B cell (primary cell): ENCODE results near the gene LAMA4. TPM values are rescaled to one million over a fixed set of nuclear protein-coding genes. Genes with fewer than 3 reads are reported as not detected.

Experiments used
- ATAC-seq: fragments of 200-7000 bp; cut with Tn5 transposase; one replicate; pipeline ENCODE4 v1.10.0; 2021; ENCODE audit warnings: low read depth, mild to moderate bottlenecking, moderate number of reproducible peaks, moderate library complexity
- CTCF ChIA-PET: fragments of 350-600 bp; sonication (Branson Sonifier 250); formaldehyde crosslinking; loops from one replicate; lab custom pipeline; 2021; ENCODE audit warnings: antibody characterized with exemption, inconsistent platforms; lab: Charles Lee
- POLR2A ChIA-PET: fragments of 350-600 bp; sonication (Branson Sonifier 250); formaldehyde crosslinking; loops from one replicate; lab custom pipeline; 2021; ENCODE audit warnings: antibody characterized with exemption; lab: Charles Lee
- DNase-seq: peaks from one replicate; pipeline ENCODE4 v3.0.0; 2013
- H2AFZ ChIP-seq: 2 replicates; pipeline ENCODE4 v1.6.1; 2012; ENCODE audit warnings: mild to moderate bottlenecking, low read depth, low read length; ENCODE audit not compliant: insufficient read depth, poor library complexity, severe bottlenecking
- H3K27ac ChIP-seq, 2 donors: 1 replicate in 1 of 2; 2 replicates in 1 of 2; pipeline ENCODE4 v1.5.1; 2012 to 2013; ENCODE audit warnings: low read length in 2 of 2, mild to moderate bottlenecking in 2 of 2, moderate library complexity in 1 of 2
- H3K27me3 ChIP-seq, 4 experiments: fragments of 200-600 bp in 1 of 4; sonication (generic) in 1 of 4; replicated peaks in 1 of 4; 1 replicate in 2 of 4; 2 replicates in 2 of 4; pipeline versions ENCODE4 v1.6.1 to v1.7.0; 2013 to 2016; ENCODE audit warnings: low read length in 3 of 4, mild to moderate bottlenecking in 2 of 4, mixed read lengths in 1 of 4, moderate library complexity in 1 of 4; ENCODE audit not compliant: insufficient read depth in 4 of 4, control insufficient read depth in 3 of 4; ENCODE audit errors: control extremely low read depth in 1 of 4
- H3K36me3 ChIP-seq, 2 experiments: replicated peaks in 1 of 2; 1 replicate in 1 of 2; 2 replicates in 1 of 2; pipeline versions ENCODE4 v1.6.1 to v1.7.1; 2013; ENCODE audit warnings: low read length in 1 of 2; ENCODE audit not compliant: insufficient read depth in 2 of 2, control insufficient read depth in 1 of 2; ENCODE audit errors: control extremely low read depth in 1 of 2, extremely low read depth in 1 of 2
- H3K4me1 ChIP-seq, 2 donors: fragments of 200-600 bp in 1 of 2; sonication (generic) in 1 of 2; 1 replicate in 1 of 2; 2 replicates in 1 of 2; pipeline versions ENCODE4 v1.5.1 to v1.6.1; 2013 to 2017; ENCODE audit warnings: low read length in 2 of 2; ENCODE audit not compliant: control insufficient read depth in 2 of 2, insufficient read depth in 2 of 2
- H3K4me2 ChIP-seq: replicated peaks from 2 replicates; pipeline ENCODE3; 2012; ENCODE audit warnings: mild to moderate bottlenecking, low read depth, low read length; ENCODE audit not compliant: poor library complexity, severe bottlenecking
- H3K4me3 ChIP-seq, 5 experiments: fragments of 200-600 bp in 1 of 5; sonication (generic) in 1 of 5; 1 replicate in 3 of 5; 2 replicates in 2 of 5; pipeline versions ENCODE4 v1.5.1 to v1.7.0; 2011 to 2016; ENCODE audit warnings: low read length in 4 of 5, mild to moderate bottlenecking in 4 of 5, low read depth in 2 of 5, control low read depth in 1 of 5, moderate library complexity in 1 of 5; ENCODE audit not compliant: insufficient read depth in 1 of 5; ENCODE audit errors: control extremely low read depth in 1 of 5, extremely low read depth in 1 of 5
- H3K79me2 ChIP-seq: fragments of 200-600 bp; sonication (generic); one replicate; pipeline ENCODE4 v1.6.0; 2016; ENCODE audit warnings: low read length; ENCODE audit not compliant: control insufficient read depth, insufficient read depth
- H3K9ac ChIP-seq: fragments of 200-600 bp; sonication (generic); 2 replicates; pipeline ENCODE4 v1.6.1; 2017; ENCODE audit warnings: mild to moderate bottlenecking, low read length, moderate library complexity
- H3K9me3 ChIP-seq, 3 donors: one replicate each; pipeline versions ENCODE4 v1.6.1 to v1.7.1; 2013; ENCODE audit warnings: low read length in 2 of 3; ENCODE audit not compliant: control insufficient read depth in 2 of 3, insufficient read depth in 1 of 3; ENCODE audit errors: control extremely low read depth in 1 of 3
- H4K20me1 ChIP-seq: 2 replicates; pipeline ENCODE4 v1.6.0; 2012; ENCODE audit warnings: mild to moderate bottlenecking, low read length; ENCODE audit not compliant: insufficient read depth, control insufficient read depth, poor library complexity, severe bottlenecking
- H3K27ac Mint-ChIP-seq: one replicate; pipeline ENCODE4 v1.8.0; 2021; ENCODE audit warnings: mixed read lengths
- H3K27me3 Mint-ChIP-seq: one replicate; pipeline ENCODE4 v1.8.0; 2021; ENCODE audit warnings: mixed read lengths
- H3K4me1 Mint-ChIP-seq: one replicate; pipeline ENCODE4 v1.8.0; 2021; ENCODE audit warnings: mixed read lengths
- H3K4me3 Mint-ChIP-seq: one replicate; pipeline ENCODE4 v1.8.0; 2021; ENCODE audit warnings: mixed read lengths
- H3K9me3 Mint-ChIP-seq: one replicate; pipeline ENCODE4 v1.8.0; 2022; ENCODE audit warnings: mixed read lengths; ENCODE audit not compliant: insufficient read depth
- EZH2 ChIP-seq: IDR thresholded peaks from 2 replicates; pipeline ENCODE4 v1.6.1; 2012; ENCODE audit warnings: borderline replicate concordance, low read depth, mild to moderate bottlenecking, moderate library complexity, low read length; ENCODE audit not compliant: insufficient read depth, poor library complexity, severe bottlenecking
- WGBS: methylation state at CpG from one replicate; pipeline ENCODE4 v1.1.5; 2013; ENCODE audit warnings: missing lambda C conversion rate; ENCODE audit not compliant: insufficient coverage; 5-methylcytosine and 5-hydroxymethylcytosine counted together
- intact Hi-C: fragments of 100-400 bp; cut with micrococcal nuclease; formaldehyde crosslinking; loops from one replicate; pipeline ENCODE4 v1.10.0; 2022
- polyA plus RNA-seq: library from polyadenylated mRNA; depleted of rRNA; stranded (reverse); fragments of >200 nt; gene quantifications from 2 replicates; pipeline ENCODE4 v1.2.3, GENCODE V29; 2012
- total RNA-seq, 2 donors: library from RNA; stranded (reverse); fragments of 120-200 nt in 1 of 2; gene quantifications; 1 replicate in 1 of 2; 2 replicates in 1 of 2; pipeline versions ENCODE4 v1.2.3 to v1.2.4, GENCODE V29; 2013 to 2022
- TF ChIP-seq, protein P1 (sequence below): fragments of 200-600 bp; IDR thresholded peaks from one replicate; pipeline ENCODE4 v1.8.0; 2022; ENCODE audit warnings: antibody characterized with exemption, mild to moderate bottlenecking

The LAMA4 gene
- total and polyA plus RNA-seq, 2 donors (not counting 1 experiment from before 2014, with no cell fraction given) = not detected

DNA sequence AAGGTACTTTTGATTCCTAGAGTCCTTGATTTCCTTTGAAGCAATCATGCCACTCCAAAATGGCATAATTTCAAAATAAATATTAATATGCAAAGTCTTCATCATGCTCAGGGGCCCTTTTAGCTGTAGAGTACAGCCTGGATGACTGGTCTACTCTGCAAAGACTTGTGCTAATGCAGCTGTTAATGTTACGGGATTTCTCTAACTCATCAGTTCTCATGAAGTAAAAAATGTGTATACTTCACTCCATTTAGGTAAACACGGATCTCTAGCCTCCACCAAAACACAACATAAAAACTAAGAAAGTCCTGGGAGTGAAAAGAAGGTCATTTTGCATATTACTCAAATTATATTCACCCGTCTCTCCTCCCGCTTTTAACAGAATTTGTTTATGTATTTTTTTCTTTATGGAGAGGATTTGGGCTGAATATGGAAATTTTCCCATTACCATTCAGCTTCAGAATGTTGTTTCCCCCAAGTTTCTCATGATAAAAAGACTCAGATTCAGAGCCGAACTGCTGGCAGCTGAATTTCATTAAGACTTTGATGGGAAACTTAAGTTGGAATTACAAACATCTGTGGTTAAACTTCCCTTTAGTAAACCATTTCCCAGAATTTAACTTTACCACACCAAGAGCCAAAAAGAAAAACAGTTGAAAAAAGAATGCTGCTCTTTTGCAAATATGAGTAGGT, 8.7 kb downstream of the LAMA4 start:
- CTCF ChIA-PET = no interaction called here
- H3K9ac ChIP-seq = no peak overlapping the region
- TF ChIP-seq EZH2 = no peak
- TF ChIP-seq, protein P1, sequence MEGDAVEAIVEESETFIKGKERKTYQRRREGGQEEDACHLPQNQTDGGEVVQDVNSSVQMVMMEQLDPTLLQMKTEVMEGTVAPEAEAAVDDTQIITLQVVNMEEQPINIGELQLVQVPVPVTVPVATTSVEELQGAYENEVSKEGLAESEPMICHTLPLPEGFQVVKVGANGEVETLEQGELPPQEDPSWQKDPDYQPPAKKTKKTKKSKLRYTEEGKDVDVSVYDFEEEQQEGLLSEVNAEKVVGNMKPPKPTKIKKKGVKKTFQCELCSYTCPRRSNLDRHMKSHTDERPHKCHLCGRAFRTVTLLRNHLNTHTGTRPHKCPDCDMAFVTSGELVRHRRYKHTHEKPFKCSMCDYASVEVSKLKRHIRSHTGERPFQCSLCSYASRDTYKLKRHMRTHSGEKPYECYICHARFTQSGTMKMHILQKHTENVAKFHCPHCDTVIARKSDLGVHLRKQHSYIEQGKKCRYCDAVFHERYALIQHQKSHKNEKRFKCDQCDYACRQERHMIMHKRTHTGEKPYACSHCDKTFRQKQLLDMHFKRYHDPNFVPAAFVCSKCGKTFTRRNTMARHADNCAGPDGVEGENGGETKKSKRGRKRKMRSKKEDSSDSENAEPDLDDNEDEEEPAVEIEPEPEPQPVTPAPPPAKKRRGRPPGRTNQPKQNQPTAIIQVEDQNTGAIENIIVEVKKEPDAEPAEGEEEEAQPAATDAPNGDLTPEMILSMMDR = no peak
- no peak overlapping the region for H3K4me2 ChIP-seq
- no peaks in the 10 kb centered on the region for H3K9me3 ChIP-seq
- H3K27ac Mint-ChIP-seq = no peak overlapping the region
- H2AFZ ChIP-seq = no peak overlapping the region
- DNase-seq (no peak), ATAC-seq (no peak)
- no peaks in the 10 kb centered on the region for H3K4me1 ChIP-seq
- H4K20me1 ChIP-seq = no peaks in the 10 kb centered on the region
- no peak overlapping the region for H3K4me3 ChIP-seq
- no peaks in the 10 kb centered on the region for H3K36me3 ChIP-seq
- intact Hi-C loops = no loop called here
- peaks cover 28% of the 10 kb centered on the region for H3K27me3 Mint-ChIP-seq
- POLR2A ChIA-PET = no interaction called here
- H3K27me3 ChIP-seq = peaks cover 0 to 2% (median 1%) of the 10 kb centered on the region in 4 experiments
- H3K27ac ChIP-seq = no peak overlapping the region
- H3K79me2 ChIP-seq = no peaks in the 10 kb centered on the region
- H3K9me3 Mint-ChIP-seq = no peaks in the 10 kb centered on the region
- WGBS = no CpG with 5 or more reads among the region's 5 CpGs
- H3K4me1 Mint-ChIP-seq = no peaks in the 10 kb centered on the region
- no peak overlapping the region for H3K4me3 Mint-ChIP-seq
